DND-41 (cell line): ENCODE measurements around the gene ZBED2.

Experiments
- CTCF ChIP-seq: IDR thresholded peaks from 2 replicates; pipeline ENCODE4 v1.5.1; 2012; ENCODE audit warnings: borderline replicate concordance, low read length, moderate library complexity, mild to moderate bottlenecking; ENCODE audit not compliant: poor library complexity, severe bottlenecking; ENCODE audit errors: extremely low read depth
- EZH2 ChIP-seq: IDR thresholded peaks from 3 replicates; pipeline ENCODE4 v1.6.1; 2012; ENCODE audit warnings: borderline replicate concordance, low read depth, mild to moderate bottlenecking, moderate library complexity, low read length, inconsistent platforms; ENCODE audit not compliant: severe bottlenecking

GRCh38 chr3:111548092-111548491, 47.1 kb downstream of the ZBED2 start:
- TF ChIP-seq CTCF, result no peak
- TF ChIP-seq EZH2, result no peak
